NT2/D1 (cell line): Measurements from ENCODE around the gene KLK2.

ENCODE experiments used
- SUZ12 ChIP-seq: IDR thresholded peaks from 2 replicates; pipeline ENCODE4 v1.6.1; 2011; ENCODE audit not compliant: insufficient read length, insufficient read depth; ENCODE audit errors: extremely low read depth
- YY1 ChIP-seq: IDR thresholded peaks from 2 replicates; pipeline ENCODE4 v1.6.1; 2011; ENCODE audit not compliant: insufficient read length, insufficient read depth
- ZNF274 ChIP-seq: IDR thresholded peaks from 2 replicates; pipeline ENCODE4 v1.6.1; 2011; ENCODE audit warnings: mild to moderate bottlenecking, low read depth, low read length

DNA sequence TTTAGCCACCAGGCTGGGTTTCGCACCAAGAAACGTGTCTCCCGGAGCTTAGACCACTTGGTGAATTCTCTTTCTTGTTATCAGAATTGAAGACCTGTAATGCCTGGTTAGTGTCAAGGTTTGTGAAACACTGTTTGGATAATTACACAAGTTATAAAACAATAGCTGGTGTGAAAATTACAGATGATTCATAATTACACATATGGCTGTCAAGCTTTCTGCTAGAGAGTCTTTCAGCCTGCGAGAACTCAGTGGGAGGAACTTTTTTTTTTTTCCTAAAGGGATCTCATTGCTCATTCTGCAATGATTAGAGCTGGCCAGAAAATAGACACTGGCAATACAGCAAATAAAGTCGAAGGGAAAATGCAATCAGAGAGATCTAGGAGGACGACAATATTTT, 51.3 kb downstream of the KLK2 start:
- TF ChIP-seq SUZ12 (no peak), ZNF274 (no peak), YY1 (no peak)
